CD4-positive, alpha-beta T cell treated with Interleukin-17A for 4 hours (primary cell): ENCODE results near the gene FAM131B.
"Not testable (repeated sequence)": the region's sequence is repeated elsewhere in the genome, so short reads cannot be mapped to it uniquely, and the experiment has no call there.

Experiments used
- DNase-seq: peaks from one replicate; pipeline ENCODE4 v3.0.0-alpha.2; 2020; ENCODE audit warnings: mixed read lengths

Gene FAM131B

GRCh38 chr7:143362131-143363015 is at the start of gene FAM131B:
Gene FAM131B (minus strand): TSS chr7:143362713. CDS start chr7:143362603, 110 bp downstream.
- DNase-seq = peak; percentile 64

GRCh38 chr7:143411976-143412708 is 49.6 kb upstream of the FAM131B start:
- DNase-seq = no peak

GRCh38 chr7:143410521-143411004 is 48.0 kb upstream of the FAM131B start:
- no peak for DNase-seq

GRCh38 chr7:143408686-143409561 is 46.4 kb upstream of the FAM131B start, which contains the start of gene EPHA1:
Gene EPHA1 (minus strand): TSS chr7:143408856. CDS start chr7:143408805, 51 bp downstream.
- DNase-seq = peak; percentile 85

- DNase-seq = no peak
Observed at GRCh38 chr7:143408252-143408685, 45.8 kb upstream of the FAM131B start.

- DNase-seq = peak; percentile 64
Observed at GRCh38 chr7:143407287-143408251, 45.1 kb upstream of the FAM131B start.

- DNase-seq = no peak
Observed at GRCh38 chr7:143406002-143406357, 43.5 kb upstream of the FAM131B start.

GRCh38 chr7:143405173-143406001 is 42.9 kb upstream of the FAM131B start:
- DNase-seq = no peak

GRCh38 chr7:143402233-143402632 is 39.7 kb upstream of the FAM131B start:
- not testable (repeated sequence) for DNase-seq

- DNase-seq = no peak
Observed at GRCh38 chr7:143401265-143401664, 38.8 kb upstream of the FAM131B start.

- no peak for DNase-seq
Observed at GRCh38 chr7:143399642-143400041, 37.1 kb upstream of the FAM131B start.

- DNase-seq = no peak
Observed at GRCh38 chr7:143399151-143399550, 36.6 kb upstream of the FAM131B start.

GRCh38 chr7:143398616-143399015 is 36.1 kb upstream of the FAM131B start:
- no peak for DNase-seq

GRCh38 chr7:143397710-143398530 is 35.4 kb upstream of the FAM131B start:
- DNase-seq = no peak

- DNase-seq = no peak
Observed at GRCh38 chr7:143396625-143397556, 34.4 kb upstream of the FAM131B start.

GRCh38 chr7:143396182-143396581 is 33.7 kb upstream of the FAM131B start:
- DNase-seq = no peak

- DNase-seq = no peak
Observed at GRCh38 chr7:143395187-143396149, 33.0 kb upstream of the FAM131B start.
